Midbrain (tissue), 1 donor: ENCODE results near the gene GRID1.

Experiments
- DNase-seq: peaks from one replicate; lab custom pipeline; 2025; lab: John Stamatoyannopoulos, UW

GRID1 gene

GRCh38 chr10:86314616-86315548, 51.7 kb downstream of the GRID1 start:
- no peak for DNase-seq

GRCh38 chr10:86313621-86314041, 53.0 kb downstream of the GRID1 start:
- DNase-seq, result peak; percentile 48

- no peak for DNase-seq
Observed at GRCh38 chr10:86312701-86313270, 53.8 kb downstream of the GRID1 start.

- no peak for DNase-seq
Observed at GRCh38 chr10:86311906-86312305, 54.7 kb downstream of the GRID1 start.

- DNase-seq, result no peak
Observed at GRCh38 chr10:86311190-86311589, 55.4 kb downstream of the GRID1 start.

- no peak for DNase-seq
Observed at GRCh38 chr10:86310702-86311101, 55.9 kb downstream of the GRID1 start.

GRCh38 chr10:86310291-86310690, 56.3 kb downstream of the GRID1 start:
- no peak for DNase-seq

- DNase-seq, result no peak
Observed at GRCh38 chr10:86308056-86308455, 58.5 kb downstream of the GRID1 start.

- DNase-seq, result no peak
Observed at GRCh38 chr10:86306628-86307278, 59.8 kb downstream of the GRID1 start.

- no peak for DNase-seq
Observed at GRCh38 chr10:86305521-86305920, 61.1 kb downstream of the GRID1 start.

GRCh38 chr10:86304436-86304835, 62.2 kb downstream of the GRID1 start:
- DNase-seq, result no peak

GRCh38 chr10:86303626-86304025, 63.0 kb downstream of the GRID1 start:
- DNase-seq, result no peak

- DNase-seq, result no peak
Observed at GRCh38 chr10:86301971-86302370, 64.6 kb downstream of the GRID1 start.

GRCh38 chr10:86300931-86301830, 65.4 kb downstream of the GRID1 start:
- no peak for DNase-seq

- no peak for DNase-seq
Observed at GRCh38 chr10:86300399-86300925, 66.1 kb downstream of the GRID1 start.

- DNase-seq, result no peak
Observed at GRCh38 chr10:86299562-86299961, 67.0 kb downstream of the GRID1 start.

GRCh38 chr10:86298501-86299001, 68.0 kb downstream of the GRID1 start:
- DNase-seq, result no peak

- no peak for DNase-seq
Observed at GRCh38 chr10:86295791-86296190, 70.8 kb downstream of the GRID1 start.

- DNase-seq, result no peak
Observed at GRCh38 chr10:86295351-86295750, 71.2 kb downstream of the GRID1 start.

GRCh38 chr10:86294346-86295265, 72.0 kb downstream of the GRID1 start:
- no peak for DNase-seq
